NCI-H1436 treated with DMSO at 0.1 percent for 48 hours (cell line): Measurements from ENCODE around the gene CIAO2B.

Experiments
- DNase-seq: peaks from one replicate; lab custom pipeline; 2025; lab: John Stamatoyannopoulos, UW

Gene CIAO2B

DNA sequence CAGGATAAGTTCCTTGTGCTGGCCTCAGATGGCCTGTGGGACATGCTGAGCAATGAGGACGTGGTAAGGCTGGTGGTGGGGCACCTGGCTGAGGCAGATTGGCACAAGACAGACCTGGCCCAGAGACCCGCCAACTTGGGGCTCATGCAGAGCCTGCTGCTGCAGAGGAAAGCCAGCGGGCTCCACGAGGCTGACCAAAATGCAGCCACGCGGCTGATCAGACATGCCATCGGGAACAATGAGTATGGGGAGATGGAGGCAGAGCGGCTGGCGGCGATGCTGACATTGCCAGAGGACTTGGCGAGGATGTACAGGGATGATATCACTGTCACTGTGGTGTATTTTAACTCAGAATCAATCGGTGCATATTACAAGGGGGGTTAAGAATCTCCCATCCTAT, 48.7 kb downstream of the CIAO2B start:
- no peak for DNase-seq

DNA sequence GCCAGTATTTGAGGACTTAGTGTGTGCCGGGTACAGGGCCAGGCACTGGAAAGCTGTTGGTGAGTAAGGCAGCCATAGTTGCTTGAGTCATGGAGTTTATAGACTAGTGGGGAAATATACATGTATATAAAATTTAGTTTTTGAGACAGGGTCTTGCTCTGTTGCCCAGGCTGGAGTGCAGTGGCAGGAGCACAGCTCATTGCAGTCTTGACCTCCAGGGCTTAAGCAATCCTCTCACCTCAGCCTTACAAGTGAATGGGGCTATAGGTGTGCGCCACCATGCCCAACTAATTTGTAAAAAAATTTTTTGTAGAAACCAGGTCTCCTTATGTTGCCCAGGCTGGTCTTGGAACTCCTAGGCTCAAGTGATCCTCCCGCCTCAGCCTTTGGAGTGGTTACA, 51.5 kb downstream of the CIAO2B start:
- no peak for DNase-seq
